GM21447 (cell line): Measurements from ENCODE around the gene CDK5RAP3.
"Not testable (repeated sequence)": the region's sequence is repeated elsewhere in the genome, so short reads cannot be mapped to it uniquely, and the experiment has no call there.

Source experiments
- ATAC-seq: cut with Tn5 transposase; IDR thresholded peaks from one replicate; pipeline ENCODE4 v1.9.1; 2021; ENCODE audit not compliant: unreplicated experiment

CDK5RAP3 gene

DNA sequence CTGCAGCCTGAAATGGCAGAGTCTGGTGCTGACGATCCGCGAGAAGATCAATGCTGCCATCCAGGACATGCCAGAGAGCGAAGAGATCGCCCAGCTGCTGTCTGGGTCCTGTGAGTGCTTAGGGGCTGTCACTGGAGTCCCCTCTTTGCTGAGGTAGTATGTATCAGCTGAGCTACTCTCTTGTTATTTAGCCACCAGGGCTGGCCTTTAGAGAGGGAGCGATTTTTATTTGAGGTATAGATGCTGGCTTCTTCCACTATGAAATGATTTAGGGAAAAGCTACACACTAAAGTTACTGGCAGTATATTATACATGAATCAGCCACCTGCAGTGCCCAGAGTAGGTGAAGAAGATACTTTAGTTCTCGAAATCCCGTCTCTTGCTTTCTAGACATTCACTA is 2.6 kb downstream of the CDK5RAP3 start:
- ATAC-seq, result no peak

DNA sequence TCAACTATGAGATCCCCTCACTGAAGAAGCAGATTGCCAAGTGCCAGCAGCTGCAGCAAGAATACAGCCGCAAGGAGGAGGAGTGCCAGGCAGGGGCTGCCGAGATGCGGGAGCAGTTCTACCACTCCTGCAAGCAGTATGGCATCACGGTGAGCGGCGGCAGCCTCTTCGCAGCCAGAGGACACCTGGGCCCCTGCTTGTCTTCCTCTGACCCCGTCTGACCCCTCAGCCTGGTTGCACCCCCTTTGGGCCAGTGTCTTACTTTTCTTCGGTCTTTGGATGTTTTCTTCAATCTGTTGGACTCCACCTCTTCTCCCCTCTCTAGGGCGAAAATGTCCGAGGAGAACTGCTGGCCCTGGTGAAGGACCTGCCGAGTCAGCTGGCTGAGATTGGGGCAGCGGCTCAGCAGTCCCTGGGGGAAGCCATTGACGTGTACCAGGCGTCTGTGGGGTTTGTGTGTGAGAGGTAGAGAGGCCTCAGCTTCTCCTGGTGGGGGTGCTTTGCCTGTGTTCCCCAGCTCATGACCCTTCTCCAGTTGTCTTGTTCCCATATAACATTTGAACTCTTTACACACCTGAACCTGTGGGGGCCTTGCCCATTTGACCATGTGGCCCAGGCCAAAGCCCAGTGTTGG is 4.4 kb downstream of the CDK5RAP3 start:
- ATAC-seq, result no peak

DNA sequence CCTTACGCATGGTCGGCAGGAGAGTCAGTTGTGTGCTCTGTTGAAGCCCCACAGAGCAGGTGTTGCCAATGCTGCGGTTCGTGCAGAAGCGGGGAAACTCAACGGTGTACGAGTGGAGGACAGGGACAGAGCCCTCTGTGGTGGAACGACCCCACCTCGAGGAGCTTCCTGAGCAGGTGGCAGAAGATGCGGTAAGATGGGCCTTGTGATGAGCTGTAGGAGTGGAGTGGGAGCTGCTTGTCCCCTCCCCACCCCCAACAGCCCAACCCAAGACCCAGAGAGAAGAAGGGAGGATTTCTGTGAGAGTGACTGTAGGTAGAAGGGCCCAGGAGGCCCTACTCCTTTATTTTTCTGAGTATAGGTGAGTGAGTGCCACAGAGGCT is 4.9 kb downstream of the CDK5RAP3 start:
- ATAC-seq, result no peak

DNA sequence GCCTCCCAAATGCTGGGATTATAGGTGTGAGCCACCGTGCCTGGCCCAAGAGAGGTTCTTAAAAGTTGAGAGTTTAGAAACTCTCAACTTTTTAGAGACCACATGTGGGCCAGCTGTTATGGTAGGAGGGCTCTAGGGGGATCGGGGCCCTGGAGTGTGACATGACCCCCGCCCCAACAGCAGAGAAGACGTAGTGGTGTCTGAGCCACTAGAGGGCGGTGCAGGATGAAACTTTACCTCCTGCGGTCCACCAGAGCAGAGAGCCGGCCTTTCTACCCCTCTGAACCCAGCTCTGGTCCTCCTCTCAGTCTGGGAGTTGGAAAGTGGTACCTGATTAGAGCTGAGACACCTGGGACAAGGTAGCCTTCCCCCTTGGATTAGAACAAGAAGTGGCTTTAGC is 7.4 kb downstream of the CDK5RAP3 start:
- ATAC-seq, result no peak

DNA sequence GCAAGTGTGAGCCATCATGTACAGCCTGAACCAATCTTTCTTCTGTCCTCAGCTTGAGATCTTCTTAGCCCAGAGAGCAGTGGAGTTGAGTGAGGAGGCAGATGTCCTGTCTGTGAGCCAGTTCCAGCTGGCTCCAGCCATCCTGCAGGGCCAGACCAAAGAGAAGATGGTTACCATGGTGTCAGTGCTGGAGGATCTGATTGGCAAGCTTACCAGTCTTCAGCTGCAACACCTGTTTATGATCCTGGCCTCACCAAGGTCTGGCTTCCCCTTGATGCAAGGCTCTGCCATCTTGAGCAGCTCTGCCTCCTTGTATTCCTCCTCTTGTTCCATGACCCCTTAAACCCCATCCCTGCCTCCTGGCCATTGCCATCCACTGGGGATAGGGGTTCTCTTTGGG is 9.6 kb downstream of the CDK5RAP3 start:
- ATAC-seq, result no peak

DNA sequence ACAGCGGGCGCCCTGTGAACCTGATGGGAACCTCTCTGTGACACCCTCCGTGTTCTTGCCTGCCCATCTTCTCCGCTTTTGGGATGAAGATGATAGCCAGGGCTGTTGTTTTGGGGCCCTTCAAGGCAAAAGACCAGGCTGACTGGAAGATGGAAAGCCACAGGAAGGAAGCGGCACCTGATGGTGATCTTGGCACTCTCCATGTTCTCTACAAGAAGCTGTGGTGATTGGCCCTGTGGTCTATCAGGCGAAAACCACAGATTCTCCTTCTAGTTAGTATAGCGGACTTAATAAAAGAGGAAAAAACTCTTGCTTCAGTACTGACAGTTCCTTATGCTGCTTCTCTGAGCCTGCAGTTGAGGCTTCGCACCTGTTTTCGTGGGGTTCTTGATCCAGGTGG is 10.5 kb downstream of the CDK5RAP3 start:
- no peak for ATAC-seq

DNA sequence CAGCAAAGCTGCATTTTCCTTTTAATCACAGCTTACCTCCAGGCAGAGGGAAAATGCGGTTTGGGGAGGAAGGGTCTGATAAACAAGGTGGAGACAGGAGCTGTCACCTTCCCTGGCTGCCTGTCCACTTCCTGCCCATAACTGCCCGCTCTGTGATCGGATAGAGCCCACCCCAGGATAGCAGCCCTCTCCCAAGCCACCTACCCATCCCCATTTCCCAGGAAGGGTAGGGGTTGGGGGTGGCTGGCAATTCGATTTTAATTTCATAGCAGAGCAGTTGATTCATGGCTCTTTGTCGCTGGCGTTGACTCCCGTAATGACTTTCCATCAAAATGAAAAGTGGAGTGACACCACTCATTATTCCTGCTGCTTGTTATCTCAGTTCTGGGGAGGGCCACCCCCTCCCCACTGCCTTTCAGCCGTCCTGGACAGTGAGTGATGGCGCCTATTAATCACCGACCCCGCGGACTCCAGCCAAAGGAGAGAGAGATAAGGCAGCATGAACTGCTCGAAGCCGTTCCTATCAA is 11.2 kb downstream of the CDK5RAP3 start:
- ATAC-seq, result no peak

DNA sequence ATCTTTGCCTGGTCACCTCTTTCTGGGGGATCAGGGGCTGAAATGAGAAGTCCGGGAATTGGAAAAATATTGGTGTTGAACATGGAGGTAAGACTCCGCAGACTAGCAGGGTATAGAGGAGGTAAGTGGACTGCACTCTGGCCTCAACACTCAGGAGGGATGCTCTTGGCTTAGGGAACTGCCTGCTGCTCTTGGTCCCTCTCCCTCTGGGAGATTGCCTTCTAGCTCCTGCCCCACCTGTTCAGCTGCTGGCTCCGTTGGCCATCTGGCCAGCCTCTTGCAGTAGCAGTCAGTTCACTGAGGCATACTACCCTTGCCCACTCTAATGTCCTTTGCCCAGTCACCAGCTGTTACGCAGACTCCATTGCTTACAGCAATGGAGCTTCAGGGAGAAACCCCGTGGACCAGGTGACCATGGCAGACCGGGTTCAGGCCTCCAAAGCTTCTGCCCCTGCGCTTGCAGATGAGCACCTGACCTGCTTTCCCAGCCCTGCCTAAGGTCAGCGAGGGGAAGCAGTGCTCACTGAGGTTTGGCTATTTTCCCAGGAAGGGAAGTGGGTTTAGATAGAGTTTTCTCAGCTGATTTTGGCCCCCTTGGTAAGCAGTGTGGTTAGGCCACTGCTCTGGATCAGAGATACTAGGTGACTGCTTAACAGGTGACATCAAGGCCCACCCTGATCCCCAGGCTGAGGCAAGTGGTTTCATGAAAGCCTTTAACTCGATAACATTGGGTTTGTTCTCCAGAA is 11.9 kb downstream of the CDK5RAP3 start:
- ATAC-seq, result no peak

DNA sequence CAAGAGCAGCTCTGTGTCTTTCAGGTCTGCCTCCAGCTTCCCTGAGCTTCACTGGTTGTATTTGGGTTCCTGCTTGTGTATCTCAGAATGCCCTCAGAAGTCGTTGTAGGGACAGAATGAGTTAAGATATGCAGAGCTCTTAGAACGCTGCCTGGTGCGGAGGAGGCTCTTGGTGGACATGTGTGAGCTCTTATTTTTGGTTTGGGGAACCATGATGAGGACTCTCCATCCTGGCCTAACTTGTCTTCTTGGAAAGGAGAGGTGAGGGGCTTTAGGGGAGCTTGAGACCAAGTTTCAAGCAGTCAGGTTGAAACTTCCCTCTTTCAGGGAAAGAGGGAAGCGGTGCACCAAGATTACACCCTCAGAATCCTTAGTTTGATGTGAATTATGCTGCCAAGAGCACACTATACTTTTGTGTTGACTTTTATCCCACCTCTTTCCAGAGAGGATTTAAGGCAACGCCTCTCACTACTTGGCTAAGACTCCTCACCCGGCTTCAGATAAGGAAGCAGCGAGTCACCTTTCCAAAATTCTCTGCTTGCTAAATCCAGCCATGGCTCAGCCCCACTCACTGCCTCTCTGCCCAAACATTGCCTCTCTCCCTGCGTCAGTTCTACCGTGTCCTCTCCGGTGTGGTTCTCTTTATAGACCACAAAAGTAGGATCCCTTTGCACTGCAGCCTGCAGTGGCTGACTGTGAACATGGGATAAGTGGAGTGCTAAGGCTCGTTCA is 12.7 kb downstream of the CDK5RAP3 start:
- no peak for ATAC-seq

DNA sequence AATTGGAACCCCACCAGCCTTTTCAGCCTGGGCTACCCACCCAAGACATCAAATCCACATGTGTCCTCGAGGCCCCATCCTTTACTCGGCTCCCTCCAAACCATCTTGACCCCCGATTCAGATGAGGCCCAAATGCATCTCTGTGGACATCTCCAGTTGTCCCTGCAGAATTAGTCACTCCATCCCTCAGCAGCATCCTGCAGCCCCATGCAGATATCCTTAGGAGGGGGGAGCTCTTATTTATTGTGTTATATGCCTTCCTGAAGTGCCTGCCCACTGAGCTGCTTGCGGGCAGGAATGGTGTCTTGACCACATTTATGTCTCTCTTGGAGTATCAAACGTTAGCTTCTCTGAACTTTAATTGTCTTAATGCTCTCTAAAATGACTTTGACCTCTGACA is 15.6 kb downstream of the CDK5RAP3 start:
- no peak for ATAC-seq

DNA sequence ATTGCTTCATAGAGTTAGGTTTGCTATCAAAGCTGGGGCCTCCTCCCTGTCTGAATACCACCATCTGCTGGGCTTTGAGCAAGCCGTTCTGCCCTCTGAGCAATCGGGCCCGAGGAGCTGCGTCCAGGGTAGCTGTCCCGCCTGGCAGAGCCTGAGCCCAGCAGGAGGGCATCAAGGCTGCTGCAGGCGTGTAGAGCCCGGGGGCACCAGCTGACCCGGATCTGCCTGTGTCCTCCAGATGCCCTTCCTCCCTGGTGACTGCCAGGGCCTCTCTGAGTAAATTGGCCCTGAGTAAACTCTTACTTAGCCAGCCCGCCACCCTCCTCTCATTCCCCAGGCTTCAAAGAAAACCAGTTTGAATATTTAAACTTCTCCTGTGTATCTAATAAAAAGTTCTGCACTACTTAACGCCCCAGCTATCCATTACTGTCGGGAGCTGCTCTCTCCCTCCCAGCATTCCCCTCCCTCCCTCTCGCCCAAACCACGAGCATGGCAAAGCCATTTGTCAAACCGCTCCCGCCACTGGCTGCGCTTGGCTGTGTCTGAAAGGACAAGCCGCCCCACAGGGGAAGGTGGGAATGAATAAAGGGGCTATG is 16.4 kb downstream of the CDK5RAP3 start:
- no peak for ATAC-seq

DNA sequence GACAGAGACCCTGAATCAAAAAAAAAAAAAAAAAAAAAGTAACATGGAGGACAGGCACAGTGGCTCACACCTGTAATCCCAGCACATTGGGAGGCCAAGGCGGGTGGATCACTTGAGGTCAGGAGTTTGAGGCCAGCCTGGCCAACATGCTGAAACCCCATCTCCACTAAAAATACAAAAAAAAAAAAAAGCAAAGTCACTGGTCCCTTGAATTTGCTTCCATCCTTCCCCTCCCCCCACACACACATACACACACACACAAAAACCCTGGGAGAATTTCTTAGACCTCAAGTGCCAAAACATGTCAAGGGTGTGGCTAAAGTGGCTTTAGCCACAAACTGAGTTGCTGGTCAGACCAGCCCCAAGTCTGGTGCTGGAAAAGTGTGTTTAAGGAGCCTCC is 17.5 kb downstream of the CDK5RAP3 start:
- ATAC-seq, result not testable (repeated sequence)

DNA sequence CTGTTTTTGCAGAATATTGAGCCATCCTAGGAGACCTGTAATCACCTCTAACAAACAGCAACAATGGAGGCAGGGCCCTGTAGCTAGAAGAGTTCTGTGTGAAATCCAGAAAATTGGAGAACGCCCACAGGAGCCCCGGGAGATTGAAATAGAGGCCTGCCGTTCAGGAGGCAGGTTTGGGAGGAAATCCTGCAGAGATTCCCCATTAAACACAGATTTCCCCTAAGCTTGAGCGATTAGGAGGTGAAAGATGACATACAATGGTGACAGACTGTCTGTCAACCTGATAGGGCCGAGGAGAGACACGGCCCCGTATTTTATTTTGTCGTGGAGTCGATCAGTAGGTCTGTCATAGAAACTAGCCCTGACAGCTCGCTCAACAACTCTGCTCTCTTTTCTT is 18.2 kb downstream of the CDK5RAP3 start:
- ATAC-seq, result no peak

DNA sequence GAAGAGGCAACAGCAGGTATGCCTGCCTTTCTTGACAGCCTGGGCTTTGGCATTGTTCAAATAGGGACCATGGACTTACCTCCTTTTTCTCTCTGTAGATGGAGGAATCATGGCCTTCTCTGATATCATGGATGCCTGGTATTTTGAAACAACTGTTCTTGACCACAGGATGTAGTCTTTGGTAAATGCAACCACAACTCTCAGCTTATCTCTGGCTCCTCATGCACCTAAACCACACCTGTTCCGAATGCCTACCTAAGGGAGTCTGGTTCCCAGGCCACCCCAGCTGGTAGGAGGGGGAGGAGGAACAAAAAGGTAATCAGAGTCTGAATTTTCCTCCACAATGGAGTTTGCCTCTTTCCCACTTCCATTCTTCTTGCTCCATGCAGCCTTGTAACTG is 18.8 kb downstream of the CDK5RAP3 start:
- ATAC-seq, result no peak

DNA sequence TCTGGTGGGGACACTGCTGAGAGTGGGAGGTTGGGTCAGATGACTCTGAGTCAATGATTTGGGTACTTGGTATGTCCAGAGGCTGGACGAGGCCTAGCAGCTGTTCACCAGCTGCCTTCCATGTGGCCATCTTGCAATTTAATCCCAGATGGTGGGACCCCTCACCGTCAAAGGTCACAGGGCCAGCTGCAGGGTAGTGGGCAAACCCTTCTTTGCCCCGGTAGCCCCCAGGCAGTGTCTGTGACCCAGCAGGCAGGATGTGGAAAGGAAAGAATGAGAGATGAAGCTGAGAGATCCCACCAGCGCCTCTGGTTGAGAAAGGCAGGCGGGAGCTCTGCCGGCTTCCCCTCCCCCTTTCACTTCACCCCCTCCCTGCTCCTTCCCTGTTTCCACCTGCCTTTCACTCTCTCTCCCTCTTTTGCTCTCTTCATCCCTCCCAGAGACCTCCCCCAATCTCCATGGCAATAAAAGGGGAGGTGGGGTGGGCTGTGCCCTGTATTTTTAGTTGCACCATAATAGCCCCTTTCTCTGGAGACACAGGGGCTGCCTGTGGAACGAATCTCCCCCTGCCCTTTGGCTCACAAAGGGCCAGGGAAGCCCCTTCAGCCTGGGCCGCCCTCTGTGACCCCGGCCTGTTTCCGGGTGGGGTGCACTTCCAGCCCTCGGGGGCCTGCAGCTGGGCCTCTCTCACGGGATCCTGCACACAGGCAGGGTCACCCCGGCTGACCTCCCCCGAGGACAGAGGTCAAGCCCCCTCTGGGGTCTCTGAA is 20.2 kb downstream of the CDK5RAP3 start:
- no peak for ATAC-seq

DNA sequence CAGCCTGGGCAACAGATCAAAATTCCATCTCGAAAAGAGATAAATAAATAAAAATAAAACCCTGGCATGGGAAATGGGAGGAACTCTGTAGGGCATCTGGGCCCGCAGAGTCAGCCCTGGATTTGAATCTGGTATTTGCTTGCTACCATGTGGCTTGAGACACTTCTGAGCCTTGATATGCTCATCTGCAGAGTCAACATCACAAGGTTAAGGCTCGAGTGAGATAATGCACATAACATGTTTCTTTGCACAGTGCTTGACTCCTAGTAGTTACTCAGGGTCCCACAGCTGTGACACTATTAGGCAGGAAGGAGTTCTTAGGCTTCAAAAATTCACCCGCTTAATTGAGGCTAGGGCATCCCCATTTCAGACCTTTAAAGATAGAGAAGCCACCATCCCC is 21.3 kb downstream of the CDK5RAP3 start:
- no peak for ATAC-seq

DNA sequence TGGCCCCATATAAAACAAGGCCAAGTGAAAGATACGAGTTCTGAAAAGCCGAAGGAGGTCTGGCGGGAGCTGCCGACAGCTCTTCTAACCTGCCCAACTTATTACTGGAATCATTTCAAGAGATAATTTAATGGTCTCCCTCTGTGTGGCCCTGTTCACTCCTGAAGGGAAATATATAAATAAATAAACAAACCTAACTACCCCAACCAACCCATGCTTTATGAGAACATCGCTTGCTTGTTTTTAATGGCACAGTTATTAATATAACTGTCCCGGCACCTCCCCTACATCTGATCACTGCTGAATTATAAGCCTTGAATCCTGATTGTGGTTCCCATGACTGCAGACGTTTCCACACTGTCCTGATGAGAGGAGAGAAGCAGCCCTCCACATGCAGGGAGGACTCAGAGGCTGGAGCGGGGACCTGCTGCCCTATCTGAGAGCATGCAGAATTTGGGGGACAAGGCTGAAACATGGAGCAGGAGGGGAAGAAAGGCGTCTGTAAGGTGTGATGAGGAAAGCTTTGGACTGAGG is 22.2 kb downstream of the CDK5RAP3 start:
- no peak for ATAC-seq

DNA sequence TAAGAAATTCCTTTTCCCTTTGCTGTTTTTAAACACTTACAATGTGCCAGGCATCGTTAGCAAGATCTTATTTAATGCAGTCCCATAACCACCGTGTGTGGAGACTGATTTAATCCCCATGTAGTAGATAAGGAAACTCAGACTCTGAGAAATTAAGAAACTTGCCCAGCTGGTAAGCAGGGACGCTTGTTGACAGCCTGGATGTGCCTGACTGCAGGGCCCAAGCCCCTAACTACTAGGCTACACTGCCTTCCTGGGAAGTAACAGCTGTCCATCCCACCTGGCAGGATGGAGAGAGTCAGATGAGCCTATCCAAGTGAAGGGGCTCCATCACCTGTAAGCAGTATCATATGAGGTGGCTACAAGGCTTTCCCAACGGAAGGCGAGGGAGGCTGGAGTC is 23.1 kb downstream of the CDK5RAP3 start:
- no peak for ATAC-seq

DNA sequence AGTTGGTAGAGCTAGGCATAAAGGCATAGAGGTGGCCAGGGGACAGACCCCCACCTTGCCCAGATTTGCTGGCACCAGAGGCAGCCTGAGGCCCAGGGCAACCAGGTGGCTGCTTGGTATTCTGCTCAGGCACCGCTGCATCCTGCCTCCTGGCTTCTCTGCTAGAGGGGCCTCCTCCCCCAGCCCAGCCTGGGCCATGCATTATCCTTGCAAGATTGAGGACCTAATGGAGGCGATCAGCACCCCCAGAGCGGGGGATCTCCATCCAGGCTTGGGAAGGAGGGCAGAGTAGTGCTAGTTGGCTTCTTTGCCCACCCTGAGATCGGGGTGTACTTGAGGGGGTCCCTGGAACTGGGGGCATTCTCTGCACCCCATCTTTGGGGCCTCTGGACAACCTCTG is 23.8 kb downstream of the CDK5RAP3 start:
- no peak for ATAC-seq

DNA sequence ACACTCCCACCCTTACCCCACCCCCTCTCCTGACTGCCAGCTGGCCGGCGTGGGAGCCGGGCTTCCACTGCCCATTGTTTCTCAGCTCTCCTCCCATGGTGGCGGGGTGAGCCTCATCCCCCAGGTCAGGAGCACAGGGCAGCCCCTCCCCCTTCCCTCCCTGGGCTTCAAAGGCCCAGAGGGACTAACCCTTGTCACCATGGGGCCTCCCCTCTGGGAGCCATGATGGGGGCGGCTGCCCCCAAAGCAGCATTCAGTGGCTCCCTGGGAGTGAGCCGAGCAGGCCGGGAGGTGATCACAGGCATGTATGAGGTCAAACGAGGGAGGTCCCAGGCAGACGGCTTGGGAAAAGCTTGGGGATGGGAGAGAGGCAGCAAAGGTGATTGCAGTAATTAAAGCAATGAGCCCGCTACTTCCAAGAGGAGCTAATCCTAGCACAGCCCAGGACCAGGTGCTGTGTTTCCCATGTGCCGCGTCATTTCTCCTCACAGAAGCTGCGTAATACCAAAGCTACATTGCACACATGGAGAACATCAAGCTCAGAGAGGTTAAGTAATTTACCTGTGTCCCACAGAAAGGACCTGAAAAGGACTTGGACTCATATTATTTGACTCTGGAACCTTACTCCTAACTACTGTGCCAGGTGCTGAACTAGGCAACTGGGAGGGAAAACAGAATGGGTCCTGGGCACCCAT is 24.5 kb downstream of the CDK5RAP3 start:
- ATAC-seq, result no peak
